ENCODE results near the gene ZNHIT2.

ZNHIT2 gene

DNA sequence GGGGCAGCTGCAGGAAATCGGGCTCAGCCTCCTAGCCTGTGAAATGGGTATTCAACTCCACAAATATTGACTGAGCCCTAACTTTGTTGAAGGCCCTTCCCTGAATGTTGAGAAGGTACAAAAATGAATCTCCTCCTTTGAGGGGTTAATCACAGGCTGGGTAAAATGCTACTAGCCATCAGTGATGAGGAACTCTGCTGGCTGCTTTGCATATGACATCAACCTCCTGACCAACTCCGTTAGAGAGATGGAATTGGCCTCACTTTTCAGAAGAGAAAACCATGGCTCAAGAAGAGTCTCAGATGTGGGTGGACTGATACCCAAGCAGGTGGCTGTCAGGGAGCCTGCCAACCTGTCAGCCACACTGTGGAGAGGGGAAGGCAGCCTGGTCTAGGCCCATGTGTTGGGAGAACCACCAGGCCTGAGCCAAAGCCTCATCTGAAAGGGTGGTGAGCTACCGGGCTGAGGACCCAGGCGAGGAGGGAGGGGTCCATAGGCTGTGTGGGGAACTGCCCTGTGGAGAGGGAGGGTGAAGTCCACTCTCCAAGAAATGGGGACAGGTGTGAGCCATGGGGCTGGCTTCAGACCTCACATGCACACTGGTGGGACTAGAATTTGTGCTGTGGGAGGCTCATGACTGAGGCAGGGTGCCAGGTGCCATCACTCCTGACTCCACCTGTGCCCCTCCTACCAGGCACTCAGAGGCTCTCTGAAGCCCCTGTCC, 45.4 kb downstream of the ZNHIT2 start:
- no peak for DNase-seq (ENCODE audit: low read depth in 2 of 2)

DNA sequence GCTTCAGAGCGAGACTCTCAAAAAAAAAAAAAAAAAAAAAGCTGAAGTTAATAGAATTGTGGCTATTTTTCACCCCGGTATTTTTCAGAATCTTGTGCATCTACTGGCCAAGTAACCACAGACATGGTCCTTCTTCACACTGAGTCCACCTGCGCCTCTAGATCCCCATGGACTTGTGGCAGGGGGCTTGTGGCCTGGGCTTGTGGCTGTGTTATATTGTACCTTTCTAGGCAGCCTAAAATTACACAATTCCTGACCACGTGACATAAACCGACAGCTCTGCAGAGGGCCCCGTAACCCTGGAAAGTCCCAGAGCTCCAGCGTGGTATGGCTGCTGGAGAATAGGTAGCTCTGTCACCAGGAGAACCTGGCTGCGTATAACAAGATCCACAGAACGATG, 48.3 kb downstream of the ZNHIT2 start:
- no peak for DNase-seq (ENCODE audit: low read depth in 2 of 2)

- no peak for DNase-seq (ENCODE audit: low read depth in 2 of 2)
Measured at GRCh38 chr11:65067446-65067845, 50.1 kb downstream of the ZNHIT2 start.

- no peak for DNase-seq (ENCODE audit: low read depth in 2 of 2)
Measured at GRCh38 chr11:65066805-65067291, 50.7 kb downstream of the ZNHIT2 start.
